Activated CD8-positive, alpha-beta memory T cell treated with anti-CD3 and anti-CD28 coated beads for 4 hours (primary cell): ENCODE data around the gene GAS7.
"Not testable (repeated sequence)": the region's sequence is repeated elsewhere in the genome, so short reads cannot be mapped to it uniquely, and the experiment has no call there.

ENCODE experiments used
- DNase-seq, 2 donors: peaks; one replicate each; pipeline ENCODE4 v3.0.0-alpha.2; 2020; ENCODE audit warnings: low read depth in 2 of 2

GAS7 gene

DNA sequence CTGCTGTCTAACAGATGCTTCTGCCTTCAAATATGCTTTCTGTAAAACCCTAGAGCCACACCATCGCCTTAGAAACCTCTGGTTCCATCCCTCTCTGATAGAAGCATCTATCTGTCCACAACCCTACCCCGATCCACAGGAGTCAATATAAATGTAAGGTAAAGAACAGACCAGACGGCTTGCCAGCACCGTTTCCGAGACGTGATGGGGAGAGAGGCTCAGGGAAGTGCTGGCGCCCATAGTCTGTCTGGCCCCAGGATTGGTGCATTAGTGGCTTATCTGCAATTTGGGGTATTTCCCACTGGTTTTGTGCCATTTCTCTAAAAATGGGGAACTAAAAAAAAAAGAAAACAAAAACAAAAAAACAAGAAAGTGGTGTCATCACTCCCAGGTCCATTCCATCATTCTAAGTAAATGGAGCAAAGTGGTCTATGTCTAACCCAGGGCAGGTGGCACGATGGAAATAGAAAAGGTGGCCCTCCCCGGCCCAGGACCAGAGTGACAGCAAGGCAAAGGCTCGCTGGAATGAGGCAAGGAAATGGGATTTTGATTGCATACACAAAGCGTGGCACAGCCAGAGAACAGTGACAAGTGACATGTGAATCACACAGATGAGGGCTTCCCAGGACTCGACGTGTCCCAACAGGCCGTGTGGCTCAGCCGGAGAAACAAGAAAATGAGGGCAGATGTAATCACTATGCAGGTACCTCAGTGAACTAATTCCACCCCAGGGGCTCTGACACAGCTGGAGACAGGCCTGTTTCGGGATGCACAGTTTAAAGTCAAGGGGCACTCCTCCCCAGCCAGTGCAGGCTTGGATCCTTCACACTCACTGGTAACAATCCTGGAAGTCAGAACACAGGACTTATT is 125.6 kb downstream of the GAS7 start:
- no peak for DNase-seq

DNA sequence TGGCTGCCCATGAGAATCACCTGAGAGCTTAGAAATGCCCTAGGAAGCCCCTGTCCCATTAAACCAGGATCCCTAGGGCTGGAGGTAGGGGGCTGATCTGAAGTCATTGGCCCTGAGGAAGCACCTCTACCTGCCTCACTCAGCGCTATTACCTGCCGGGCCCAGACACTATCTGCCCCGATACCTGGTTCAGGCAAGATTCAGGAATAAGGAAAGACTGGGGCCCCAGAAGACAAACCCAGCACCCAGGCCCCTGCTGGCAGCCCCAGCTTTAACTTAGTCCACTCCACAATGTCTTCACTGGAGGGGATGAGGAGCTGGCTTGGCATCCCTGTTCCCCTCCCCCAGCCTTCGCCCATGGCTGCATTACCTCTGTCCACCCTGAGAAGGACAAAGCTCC is 126.3 kb downstream of the GAS7 start:
- no peak for DNase-seq

DNA sequence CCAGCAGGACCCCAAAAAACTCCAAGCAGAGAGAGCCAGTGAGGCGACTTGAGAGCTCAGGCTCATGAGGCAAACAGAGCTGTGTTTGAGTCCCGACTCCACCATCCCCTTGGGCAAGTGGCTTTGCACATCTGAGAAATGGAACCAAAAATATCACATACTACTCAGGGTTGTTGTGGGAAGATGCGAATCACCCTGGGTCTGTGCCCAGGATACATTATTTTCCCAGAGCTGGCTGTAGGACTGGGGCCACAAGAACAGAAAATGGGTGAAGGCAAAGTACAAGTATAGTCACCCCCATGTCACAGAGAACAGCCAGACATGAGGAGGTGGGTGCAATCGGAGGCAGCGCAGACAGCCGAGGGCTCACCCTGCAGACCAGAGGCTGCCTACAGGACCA is 127.3 kb downstream of the GAS7 start:
- no peak for DNase-seq

DNA sequence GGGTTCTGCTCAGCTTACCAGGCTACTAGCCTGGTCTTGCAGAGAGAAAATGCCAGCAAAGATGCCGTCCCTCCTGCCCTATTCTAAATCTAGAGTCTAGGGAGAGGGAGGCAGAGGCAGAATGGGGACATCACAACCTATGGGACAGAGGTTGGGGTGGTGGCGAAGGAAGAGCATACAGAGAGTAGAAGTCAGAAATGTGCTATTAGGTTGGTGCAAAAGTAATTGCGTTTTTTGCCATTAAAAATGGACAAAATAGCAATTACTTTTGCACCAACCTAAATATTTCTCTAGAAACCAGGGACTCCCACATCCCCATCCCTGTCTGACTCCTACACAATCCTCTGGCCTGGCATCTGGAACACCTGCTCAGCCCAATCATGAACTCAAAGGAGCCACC is 127.7 kb downstream of the GAS7 start:
- no peak for DNase-seq

DNA sequence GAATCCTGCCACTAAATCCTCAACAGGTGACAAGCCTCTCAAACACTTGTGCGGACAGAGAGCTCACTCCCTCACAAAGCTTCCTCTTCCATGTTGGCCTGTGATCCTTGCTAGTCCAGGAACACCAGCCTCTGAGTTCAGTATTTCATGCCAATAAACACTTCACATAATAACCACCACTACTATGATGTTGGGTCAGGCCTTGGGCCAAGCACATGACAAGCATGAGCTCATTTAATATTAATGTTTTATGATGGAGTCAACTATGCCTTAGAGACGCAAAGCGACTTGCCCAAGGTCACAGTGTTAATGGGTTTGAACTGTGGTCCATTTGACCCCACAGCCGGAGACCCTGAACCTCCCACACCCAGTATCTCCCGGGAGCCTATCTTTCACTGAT is 129.1 kb downstream of the GAS7 start:
- no peak for DNase-seq

DNA sequence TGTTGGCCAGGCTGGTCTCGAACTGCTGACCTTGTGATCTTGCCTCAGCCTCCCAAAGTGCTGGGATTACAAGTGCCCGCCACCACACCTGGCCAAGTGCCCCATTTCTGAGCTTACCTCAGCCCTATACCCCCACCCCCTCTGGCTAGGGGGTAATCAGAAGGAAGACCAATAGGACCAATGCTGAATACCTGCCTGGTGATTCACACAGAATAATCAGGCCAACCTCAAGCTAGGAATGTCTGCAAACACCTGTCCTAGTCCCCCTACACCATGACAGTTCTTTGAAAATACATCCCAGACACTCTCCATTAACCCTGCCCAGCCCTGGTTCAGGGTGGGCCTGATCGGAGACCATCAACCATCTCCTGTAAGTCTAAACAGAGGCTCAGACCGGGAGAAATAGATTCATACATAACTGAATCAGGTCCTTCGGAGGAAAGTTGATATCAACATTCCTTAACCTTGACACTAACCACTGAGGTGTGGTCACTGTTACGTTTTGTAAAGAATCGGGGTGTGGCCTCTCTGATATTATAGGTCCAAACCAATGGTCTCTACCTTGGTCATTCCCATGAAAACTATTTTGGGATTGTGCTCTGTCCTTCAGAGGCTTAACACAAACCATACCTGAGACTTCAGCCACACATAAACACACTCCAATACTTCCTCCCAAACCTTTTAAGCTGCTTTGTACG is 130.8 kb downstream of the GAS7 start:
- no peak for DNase-seq

DNA sequence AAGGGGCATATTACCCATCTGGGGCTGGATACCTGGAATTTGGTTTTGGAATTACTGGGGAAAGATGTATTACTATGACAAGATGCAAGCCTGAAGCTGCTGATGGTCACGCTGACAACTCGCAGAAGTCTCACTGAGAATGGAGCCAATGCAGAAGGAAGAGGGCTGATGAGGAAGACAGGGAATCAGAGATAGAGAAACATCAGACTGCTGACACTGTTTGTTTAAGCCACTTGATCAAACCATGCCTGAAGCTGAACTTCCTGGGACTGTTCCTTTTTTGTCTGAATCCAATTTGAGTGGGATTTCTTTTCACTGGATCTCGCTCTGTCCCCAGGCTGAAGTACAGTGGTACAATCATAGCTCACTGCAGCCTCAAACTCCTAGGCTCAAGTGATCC is 133.9 kb downstream of the GAS7 start:
- DNase-seq: no peak

DNA sequence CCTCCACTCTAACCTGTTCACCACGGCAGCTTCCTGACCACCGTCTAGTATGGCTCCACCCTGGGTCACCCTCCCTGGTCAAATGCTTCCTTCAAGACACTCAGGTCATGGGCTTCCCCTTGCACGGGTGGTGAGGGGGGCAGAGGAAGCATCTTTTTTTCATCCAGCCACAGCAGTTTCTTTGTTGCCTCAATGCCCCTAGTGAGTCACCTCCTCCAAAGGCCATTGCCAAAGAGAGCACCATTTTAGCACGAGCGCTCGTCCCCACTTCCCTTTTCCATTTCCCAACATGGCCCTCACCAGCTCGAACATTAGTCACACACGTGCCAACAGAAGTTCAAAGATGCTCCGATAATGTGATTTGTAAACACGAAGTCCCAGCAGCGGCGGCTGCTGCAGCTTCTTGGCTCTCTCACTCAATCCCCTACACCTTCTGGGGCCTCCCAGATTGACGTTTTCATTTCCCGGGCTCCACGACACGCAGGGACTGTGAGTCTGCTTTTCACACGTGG is 134.6 kb downstream of the GAS7 start:
- peak in 1 of 2 donors; percentile 17 for DNase-seq

DNA sequence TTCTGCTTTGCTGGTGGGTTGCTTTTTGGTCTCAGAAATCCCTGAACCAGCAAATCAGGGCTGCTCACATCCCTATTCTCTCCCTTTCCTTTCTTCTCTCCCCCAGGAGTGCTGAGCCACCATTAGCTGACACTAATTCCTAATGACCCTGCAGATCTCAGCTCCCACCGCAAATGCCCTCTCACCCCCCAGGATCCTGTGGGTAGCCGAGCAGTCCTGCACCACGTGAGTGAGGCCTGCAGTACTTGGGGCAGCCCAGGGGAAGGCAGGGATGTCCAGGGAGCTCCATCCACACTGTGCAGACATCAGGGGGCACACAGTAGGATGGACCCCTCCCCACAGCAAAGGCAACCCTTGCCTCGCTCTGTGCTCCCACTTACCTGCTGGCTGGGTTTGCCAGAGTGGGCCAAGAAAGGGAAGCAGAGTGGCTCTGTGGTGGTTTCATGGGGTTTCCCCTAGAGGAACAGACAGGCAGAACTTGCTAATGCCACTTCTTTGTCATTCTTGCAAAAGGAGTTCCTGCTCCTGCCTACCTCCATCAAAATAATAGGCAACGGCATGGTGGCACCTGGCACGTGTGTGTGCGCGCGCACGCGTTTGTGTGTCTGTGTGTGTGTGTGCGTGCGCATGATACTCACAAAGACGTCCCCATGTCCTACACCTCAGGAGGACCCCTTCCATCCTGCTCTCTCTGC is 135.6 kb downstream of the GAS7 start:
- DNase-seq: no peak

DNA sequence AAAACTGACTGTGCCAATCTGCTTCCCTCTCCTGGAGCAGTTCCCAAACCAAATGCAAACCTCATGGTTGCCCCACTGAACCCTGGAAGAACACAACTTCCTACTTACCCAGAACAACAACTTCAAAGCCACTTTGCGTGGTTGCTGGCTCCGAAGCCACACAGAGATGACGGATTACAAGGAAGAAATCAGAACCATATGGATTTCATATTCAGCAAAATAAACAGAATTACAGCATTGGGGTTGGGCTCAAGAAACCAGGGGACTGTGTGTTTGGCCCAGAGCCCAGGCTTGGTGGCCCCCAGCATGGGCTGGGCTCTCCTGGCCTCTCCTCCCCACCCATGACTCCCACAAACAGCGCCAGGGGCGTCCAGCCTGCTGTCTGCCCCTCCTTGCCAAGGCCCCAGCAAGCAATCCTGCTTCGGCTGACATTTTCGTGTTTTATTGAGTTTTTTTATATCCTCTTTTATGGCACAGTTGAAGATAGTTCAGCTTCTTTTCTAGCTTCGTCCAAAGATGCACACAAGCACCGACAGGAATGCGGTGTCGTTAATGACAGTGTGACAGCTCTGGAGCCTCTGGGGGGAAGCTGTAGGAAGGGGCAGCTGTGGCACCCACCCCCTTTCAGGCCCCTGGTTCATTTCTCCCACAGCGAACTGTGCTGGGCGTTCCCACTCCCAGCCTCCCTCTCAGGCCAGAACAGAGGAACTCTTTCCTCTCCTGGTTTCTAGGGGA is 137.1 kb downstream of the GAS7 start:
- no peak for DNase-seq

DNA sequence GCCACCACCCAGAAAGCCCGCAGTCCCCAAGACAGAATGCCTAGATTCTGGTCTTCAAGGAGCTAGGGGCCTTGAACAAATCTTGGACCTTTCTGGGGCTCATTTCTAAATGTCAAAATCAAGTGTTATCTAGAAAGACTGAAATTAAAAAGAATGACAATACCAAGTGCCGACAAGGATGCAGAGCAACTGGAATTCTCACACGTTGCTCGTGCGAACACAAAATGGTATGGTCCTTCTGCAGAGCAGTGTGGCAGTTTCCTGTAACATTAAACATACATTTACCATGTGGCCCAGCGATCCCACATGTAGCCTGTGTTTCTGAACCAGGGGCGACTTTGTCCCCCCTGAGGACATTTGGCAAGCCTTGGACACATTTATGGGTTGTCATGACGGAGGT is 137.9 kb downstream of the GAS7 start:
- DNase-seq: no peak

DNA sequence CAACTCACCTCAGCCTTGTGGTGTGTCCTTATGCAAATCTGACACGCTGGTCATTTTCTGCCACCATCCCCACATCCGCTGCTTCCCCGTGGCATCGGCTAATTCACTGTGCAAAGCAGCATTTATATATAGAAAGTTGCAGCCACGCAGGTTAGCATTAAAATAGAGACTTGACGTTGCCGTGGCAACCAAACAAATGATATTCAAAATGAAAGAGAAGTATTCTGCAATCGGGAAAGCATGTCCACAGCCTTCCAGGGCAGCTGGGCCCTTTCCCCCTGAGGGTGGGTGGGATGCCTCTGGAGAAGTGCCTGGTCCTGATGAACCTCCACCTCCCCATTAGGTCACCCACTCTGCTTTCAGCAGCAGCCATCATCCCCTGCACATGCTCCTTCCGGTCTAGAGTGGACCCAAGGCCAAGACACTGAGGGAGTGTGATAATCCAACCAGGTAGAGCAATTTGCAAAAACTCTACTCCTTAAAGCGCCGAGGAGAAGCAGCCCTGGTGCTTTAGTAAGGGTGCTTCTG is 138.7 kb downstream of the GAS7 start:
- DNase-seq: no peak

DNA sequence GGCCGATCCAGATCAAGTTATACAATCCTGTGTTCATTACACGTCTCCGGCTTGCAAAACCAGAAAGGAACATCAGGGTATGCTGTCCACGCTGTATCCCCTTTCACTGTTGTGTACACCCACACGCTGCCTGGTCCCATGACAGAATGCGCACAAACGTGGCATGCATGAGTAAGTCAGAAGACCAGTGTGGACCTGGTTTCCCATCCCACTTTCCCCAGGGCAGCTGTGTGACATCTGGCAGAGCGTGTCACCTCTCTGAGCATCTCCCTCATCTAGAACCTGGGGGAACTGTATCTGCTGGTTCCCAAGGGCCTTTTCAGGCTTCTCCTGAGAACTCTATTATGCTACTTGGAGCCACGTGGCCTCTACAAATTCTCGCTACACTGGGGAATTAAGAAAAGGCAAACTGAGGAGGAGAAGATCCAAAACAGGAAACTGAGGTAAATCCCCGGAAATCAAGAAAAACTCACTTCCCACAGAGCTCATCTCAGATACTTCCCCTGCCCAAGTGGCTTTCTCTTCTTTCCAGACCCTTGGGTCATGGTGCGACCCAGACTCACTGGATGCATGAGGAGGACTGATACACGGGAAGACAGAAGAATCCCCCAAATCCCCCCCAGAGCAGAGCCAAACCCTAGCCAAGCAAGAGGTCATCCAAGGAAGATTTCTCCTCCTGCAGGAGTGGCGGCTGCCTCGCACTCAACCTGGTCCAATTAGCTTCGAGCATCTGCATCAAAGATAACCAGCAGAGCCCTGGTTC is 139.3 kb downstream of the GAS7 start:
- no peak for DNase-seq

DNA sequence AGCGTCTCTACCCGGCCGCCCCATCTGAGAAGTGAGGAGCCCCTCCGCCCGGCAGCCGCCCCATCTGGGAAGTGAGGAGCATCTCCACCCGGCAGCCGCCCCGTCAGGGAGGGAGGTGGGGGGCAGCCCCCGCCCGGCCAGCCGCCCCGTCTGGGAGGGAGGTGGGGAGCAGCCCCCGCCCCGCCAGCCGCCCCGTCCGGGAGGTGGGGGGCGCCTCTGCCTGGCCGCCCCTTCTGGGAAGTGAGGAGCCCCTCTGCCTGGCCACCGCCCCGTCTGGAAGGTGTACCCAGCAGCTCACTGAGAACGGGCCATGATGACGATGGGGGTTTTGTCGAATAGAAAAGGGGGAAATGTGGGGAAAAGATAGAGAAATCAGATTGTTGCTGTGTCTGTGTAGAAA is 140.9 kb downstream of the GAS7 start:
- DNase-seq: not testable (repeated sequence)

DNA sequence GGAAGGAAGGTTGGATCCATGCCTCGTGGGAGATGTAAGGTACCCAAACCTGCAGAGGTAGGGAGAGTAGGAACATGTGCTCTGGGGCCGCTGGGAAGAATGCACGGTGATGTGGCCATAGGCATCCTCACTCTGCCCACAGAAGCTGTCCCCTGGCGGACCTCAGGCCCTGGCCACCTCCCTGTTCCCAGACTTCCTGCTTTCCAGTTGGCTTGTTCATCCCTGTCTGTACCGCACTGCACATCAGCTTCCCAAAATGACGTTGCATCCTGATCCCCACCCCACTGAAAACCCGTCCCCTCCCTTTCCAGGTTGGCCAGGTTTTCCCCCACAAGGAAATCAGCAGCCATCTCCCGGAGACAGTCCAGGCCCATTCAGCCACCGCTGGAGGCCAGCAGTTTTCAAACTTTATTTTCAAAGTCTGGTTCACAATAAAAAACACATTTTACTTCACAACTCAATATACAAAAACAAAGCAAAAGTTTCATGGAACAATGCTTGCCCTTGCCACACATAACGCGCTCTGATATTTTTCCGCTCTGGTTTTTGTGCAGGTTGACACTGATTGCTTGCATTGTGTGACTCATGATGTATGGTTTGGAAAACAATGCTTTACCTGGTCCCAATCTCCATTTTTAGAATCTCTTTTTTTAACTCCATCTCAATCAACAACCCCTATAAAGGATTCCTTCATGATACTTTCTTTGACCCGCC is 143.0 kb downstream of the GAS7 start:
- DNase-seq: no peak

DNA sequence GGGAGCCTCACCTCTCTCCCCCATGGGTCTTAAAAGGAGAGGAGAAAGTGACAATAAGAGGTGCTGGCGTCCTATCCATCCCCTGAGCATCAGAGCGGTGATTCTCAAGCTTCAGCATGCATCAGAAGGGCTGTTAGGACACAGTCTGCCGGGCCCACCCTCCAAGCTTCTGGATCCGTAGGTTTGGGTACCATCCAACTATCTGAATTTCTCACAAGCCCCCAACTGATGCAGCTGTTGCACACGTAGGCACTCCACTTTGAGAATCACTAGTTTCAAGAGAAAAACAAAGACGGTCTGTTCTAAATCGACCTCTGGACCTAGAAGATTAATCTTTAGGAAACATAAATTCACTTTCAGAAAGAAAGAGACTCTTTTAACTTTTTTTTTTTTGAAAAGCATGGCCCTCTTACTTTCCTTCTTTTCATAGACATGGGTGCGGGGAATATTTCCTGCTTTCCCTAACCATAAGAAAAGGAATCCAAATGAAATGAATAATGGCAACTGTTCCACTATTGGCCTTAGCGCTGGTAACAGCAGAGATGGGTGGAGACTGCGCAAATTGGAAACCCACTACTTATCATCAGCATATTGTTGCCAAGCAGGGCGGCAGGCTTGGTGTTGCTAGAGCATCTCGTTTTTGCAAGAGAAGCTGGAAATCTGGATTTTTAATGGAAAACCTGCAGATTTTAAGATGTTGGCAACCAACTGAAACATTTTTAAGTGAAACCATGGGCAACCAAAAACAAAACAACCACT is 144.4 kb downstream of the GAS7 start:
- no peak for DNase-seq

DNA sequence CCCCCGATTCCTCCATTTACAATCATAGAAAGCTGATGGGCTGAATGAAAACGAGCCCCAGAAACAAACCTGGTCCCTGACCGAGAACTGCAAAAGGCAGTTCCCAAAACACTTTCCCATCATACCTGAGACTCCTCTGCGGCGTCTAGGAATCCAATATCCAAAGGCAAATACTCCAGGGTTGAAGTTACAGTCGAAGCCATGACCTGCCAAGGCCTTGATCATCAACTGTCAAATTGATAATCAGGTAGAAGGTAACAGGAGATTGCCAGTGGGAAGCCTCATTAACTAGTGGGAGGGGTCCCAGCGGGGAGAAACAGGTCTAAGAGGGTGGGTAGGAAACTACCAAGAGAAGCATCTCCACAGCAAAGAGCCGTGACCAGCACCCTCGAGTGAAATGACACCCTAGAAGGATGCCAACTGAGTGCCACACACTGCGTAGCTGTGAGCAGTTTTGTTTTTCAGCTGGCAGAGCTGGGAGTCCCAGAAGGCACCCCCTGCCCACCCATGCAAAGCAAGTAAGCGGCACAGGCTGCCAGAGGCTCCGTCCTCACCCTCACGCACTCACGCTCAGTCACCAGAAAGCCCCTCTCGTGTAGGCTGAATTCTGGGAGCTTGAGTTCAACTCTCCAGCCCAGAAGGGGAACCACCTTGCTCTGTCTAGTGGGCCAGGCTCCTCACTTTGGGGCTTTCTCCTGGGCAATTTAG is 146.1 kb downstream of the GAS7 start:
- no peak for DNase-seq

DNA sequence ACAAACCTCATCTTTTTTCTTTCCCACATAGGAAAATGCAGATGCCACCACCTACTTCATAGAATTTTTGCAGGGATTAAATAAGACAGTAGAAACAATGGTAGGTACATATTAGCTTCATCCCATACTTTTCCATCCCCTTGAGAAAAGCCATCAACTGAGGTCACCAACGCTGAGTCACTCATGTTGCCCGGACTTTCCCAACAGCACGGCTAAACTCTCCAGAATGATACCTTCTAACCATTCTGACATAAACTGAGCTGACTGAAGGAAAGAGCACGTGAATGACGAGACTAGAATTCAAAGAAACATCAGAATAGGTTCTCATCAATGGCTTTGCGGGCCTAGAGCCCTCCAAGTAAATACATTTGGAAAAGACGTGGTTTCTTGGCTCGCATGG is 147.3 kb downstream of the GAS7 start:
- no peak for DNase-seq

DNA sequence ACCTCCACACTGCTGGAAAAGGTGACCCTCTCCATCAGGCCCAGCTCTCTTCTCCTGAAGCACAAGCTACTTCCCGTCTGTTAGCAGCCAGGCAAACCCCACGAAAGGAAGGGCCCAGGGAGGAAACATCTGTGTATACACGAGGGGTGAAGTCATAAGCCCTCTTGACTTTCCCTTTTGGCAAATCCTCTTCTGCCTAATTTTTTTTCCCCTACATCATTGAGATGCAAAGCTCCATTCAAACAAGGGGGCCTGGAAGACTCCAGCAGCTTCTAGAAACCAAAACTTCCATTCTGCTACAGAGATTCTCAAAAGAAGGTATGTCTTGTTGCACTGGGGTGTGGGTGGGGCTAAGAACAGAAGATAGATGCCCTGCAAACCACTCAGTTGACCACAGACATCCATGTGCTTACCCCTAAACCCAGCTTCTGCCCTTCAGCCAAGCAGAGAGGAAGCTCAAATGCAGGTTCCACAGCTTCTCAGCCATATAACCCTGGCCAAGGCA is 147.8 kb downstream of the GAS7 start:
- no peak for DNase-seq
